ENCODE measurements around the gene ATG4B. TPM values are rescaled to one million over a fixed set of nuclear protein-coding genes. Genes with fewer than 3 reads are reported as not detected.

The ATG4B gene
- total and polyA plus RNA-seq, 9 of the 15 experiments (the other 6 are each of a cell fraction or from before 2014, with no cell fraction given): 5.9 to 58.8 (median 35.6) TPM

DNA sequence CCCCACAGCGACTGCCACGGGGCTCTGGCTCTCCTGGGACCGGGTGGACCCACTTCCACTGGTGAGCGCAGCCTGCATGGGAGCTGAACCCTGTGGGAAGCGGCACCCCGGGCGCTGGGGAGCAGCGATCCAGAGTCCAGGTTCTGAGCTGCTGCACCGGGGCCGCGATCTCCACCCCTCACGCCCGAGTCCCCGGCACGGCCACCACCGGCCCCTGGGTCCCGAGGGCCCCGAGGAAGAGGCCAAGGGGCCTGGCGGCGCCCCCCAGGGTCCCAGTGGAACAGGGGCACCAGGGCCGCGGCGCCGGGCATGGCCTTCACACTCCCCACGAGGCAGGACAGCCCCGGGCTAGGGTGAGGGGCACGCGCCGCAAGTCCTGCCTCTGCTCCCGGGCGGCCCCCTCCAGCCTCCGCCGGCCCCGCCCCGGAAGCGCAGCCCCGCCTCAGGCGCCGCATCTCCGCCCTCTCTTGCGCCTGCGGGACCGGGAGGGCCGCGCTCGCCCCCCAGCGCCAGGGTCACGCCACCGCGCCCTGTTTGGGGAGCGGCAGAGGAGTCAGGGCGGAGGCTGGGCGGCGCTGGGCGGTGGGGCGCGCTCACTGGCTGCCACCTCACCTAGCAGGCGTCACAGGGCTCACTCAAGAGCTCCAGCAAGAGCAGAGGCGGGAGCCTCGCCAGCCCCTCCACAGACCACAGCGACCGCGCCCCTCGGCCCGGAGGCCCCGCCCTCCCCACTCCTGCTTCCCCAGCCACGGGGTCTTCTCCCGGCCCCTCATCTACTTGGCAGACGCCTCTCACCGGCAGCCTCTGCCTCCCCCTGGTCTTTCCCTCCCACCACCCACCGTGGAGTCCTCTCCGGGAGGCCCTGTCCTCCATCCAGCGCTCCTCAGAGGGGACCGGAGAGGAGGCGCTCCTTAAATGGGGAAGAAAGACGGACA is 27.4 kb upstream of the ATG4B start (continued):
- TF ChIP-seq, protein P1, sequence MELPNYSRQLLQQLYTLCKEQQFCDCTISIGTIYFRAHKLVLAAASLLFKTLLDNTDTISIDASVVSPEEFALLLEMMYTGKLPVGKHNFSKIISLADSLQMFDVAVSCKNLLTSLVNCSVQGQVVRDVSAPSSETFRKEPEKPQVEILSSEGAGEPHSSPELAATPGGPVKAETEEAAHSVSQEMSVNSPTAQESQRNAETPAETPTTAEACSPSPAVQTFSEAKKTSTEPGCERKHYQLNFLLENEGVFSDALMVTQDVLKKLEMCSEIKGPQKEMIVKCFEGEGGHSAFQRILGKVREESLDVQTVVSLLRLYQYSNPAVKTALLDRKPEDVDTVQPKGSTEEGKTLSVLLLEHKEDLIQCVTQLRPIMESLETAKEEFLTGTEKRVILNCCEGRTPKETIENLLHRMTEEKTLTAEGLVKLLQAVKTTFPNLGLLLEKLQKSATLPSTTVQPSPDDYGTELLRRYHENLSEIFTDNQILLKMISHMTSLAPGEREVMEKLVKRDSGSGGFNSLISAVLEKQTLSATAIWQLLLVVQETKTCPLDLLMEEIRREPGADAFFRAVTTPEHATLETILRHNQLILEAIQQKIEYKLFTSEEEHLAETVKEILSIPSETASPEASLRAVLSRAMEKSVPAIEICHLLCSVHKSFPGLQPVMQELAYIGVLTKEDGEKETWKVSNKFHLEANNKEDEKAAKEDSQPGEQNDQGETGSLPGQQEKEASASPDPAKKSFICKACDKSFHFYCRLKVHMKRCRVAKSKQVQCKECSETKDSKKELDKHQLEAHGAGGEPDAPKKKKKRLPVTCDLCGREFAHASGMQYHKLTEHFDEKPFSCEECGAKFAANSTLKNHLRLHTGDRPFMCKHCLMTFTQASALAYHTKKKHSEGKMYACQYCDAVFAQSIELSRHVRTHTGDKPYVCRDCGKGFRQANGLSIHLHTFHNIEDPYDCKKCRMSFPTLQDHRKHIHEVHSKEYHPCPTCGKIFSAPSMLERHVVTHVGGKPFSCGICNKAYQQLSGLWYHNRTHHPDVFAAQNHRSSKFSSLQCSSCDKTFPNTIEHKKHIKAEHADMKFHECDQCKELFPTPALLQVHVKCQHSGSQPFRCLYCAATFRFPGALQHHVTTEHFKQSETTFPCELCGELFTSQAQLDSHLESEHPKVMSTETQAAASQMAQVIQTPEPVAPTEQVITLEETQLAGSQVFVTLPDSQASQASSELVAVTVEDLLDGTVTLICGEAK (IDR thresholded peaks at IDR 0.05): no peak
- TF ChIP-seq, protein P1 (CRISPR knock-in tag; IDR thresholded peaks at IDR 0.05): no peak
- no peak for TF ChIP-seq KDM1A (IDR thresholded peaks at IDR 0.05)
- TF ChIP-seq SMC3 (conservative IDR thresholded peaks at IDR 0.05; ENCODE audit: insufficient read depth, low read depth, low read length): peak; percentile 27; the same call in 1 of the 2 replicates
- TF ChIP-seq, protein P2, sequence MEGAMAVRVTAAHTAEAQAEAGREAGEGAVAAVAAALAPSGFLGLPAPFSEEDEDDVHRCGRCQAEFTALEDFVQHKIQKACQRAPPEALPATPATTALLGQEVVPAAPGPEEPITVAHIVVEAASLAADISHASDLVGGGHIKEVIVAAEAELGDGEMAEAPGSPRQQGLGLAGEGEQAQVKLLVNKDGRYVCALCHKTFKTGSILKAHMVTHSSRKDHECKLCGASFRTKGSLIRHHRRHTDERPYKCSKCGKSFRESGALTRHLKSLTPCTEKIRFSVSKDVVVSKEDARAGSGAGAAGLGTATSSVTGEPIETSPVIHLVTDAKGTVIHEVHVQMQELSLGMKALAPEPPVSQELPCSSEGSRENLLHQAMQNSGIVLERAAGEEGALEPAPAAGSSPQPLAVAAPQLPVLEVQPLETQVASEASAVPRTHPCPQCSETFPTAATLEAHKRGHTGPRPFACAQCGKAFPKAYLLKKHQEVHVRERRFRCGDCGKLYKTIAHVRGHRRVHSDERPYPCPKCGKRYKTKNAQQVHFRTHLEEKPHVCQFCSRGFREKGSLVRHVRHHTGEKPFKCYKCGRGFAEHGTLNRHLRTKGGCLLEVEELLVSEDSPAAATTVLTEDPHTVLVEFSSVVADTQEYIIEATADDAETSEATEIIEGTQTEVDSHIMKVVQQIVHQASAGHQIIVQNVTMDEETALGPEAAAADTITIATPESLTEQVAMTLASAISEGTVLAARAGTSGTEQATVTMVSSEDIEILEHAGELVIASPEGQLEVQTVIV (CRISPR knock-in tag; IDR thresholded peaks at IDR 0.05; ENCODE audit: borderline replicate concordance): no peak
- TF ChIP-seq SRSF7 (optimal IDR thresholded peaks at IDR 0.05; ENCODE audit: low read depth, low read length): no peak
- no peak for TF ChIP-seq ZNF830 (CRISPR knock-in tag; IDR thresholded peaks at IDR 0.05)
- no peak for TF ChIP-seq SMARCB1 (IDR thresholded peaks at IDR 0.05; ENCODE audit: insufficient read length, low read depth)
- no peak for TF ChIP-seq HDAC8 (tag; IDR thresholded peaks at IDR 0.05)
- TF ChIP-seq NCOA2 (IDR thresholded peaks at IDR 0.05; ENCODE audit: partially characterized antibody in 2 of 2): no peak
- TF ChIP-seq CEBPB (tag; IDR thresholded peaks at IDR 0.05): no peak
